ENCODE data around the gene POTEI. TPM values are rescaled to one million over a fixed set of nuclear protein-coding genes. Genes with fewer than 3 reads are reported as not detected.
"Not testable (repeated sequence)": the region's sequence is repeated elsewhere in the genome, so short reads cannot be mapped to it uniquely, and the experiment has no call there.

POTEI gene
- polyA plus RNA-seq (2013, experiment 1 of 2), result 0.05 TPM
- polyA plus RNA-seq (2013, experiment 2 of 2), result not detected

- not testable (repeated sequence) for H3K9me3 ChIP-seq (ENCODE audit: insufficient read depth, low read depth, low read length); H3K27me3 ChIP-seq (ENCODE audit: insufficient read depth, low read length); H3K4me3 ChIP-seq (ENCODE audit: low read length); H3K27ac ChIP-seq (ENCODE audit: low read depth, low read length); H3K36me3 ChIP-seq (ENCODE audit: insufficient read depth, low read length); H3K4me1 ChIP-seq (ENCODE audit: insufficient read depth, low read length); H3K9ac ChIP-seq (ENCODE audit: low read depth, low read length)
- no CpG with 5 or more reads among the region's 13 CpGs for WGBS
These were observed at the start of gene POTEI for GRCh38 chr2:130509228-130509627. Gene POTEI, minus strand, starts transcription at chr2:130509328. Its CDS starts 93 bp downstream, at chr2:130509235.

DNA sequence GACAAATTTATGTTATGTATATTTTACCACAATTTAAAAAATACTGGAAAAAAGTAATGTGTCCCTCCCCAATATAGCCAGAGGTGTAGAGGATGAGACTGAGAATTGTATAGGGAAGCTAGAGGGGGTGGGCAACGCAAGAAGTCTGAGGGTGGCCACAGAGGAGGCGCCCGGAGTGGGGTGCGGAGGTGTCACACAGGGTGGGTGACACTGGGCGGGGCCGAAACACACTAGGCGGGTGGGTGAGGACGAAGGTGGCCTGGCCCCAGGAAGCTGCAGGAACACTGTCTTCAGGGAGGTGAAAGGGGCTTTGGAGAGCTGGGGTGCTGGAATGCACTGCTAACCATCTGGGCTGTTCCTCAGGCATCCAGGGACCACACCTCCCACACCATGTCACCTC, 47.3 kb upstream of the POTEI start:
- H3K27ac ChIP-seq (ENCODE audit: low read depth, low read length), result not testable (repeated sequence)
- no CpG with 5 or more reads among the region's 8 CpGs for WGBS

GRCh38 chr2:130554178-130554577, 45.0 kb upstream of the POTEI start:
- not testable (repeated sequence) for H3K27me3 ChIP-seq (ENCODE audit: insufficient read depth, low read length); H3K9ac ChIP-seq (ENCODE audit: low read depth, low read length); H3K4me3 ChIP-seq (ENCODE audit: low read length); H3K27ac ChIP-seq (ENCODE audit: low read depth, low read length); H3K9me3 ChIP-seq (ENCODE audit: insufficient read depth, low read depth, low read length); H3K4me1 ChIP-seq (ENCODE audit: insufficient read depth, low read length); H3K36me3 ChIP-seq (ENCODE audit: insufficient read depth, low read length)
- no CpG with 5 or more reads among the region's 4 CpGs for WGBS

More for the DNA sequence above, 47.3 kb upstream of the POTEI start:
- H3K36me3 ChIP-seq (ENCODE audit: insufficient read depth, low read length); H3K9ac ChIP-seq (ENCODE audit: low read depth, low read length); H3K4me3 ChIP-seq (ENCODE audit: low read length); H3K27me3 ChIP-seq (ENCODE audit: insufficient read depth, low read length); H3K9me3 ChIP-seq (ENCODE audit: insufficient read depth, low read depth, low read length); H3K4me1 ChIP-seq (ENCODE audit: insufficient read depth, low read length): not testable (repeated sequence)

DNA sequence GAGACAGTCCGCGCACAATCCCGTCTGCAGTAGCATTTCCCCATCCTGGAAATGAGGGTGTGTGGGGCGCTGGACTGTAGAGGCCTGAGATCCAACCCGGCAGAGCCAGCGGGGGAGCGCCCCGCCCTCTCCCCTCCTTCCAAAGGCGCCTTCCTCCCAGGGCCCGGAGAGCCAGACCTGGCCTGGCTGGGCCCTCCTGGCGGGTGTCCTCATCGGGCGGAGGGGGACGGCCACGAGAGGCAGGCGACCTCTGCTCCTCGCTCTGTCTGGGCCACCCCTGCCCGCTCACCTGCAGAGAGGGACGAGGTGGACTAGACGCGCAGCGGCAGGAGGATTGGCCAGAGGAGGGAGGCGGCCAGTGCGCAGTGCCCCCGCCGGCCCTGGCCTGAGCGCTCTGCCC, 40.3 kb upstream of the POTEI start:
- H3K4me1 ChIP-seq (ENCODE audit: insufficient read depth, low read length); H3K27me3 ChIP-seq (ENCODE audit: insufficient read depth, low read length); H3K4me3 ChIP-seq (ENCODE audit: low read length); H3K9me3 ChIP-seq (ENCODE audit: insufficient read depth, low read depth, low read length); H3K36me3 ChIP-seq (ENCODE audit: insufficient read depth, low read length); H3K9ac ChIP-seq (ENCODE audit: low read depth, low read length); H3K27ac ChIP-seq (ENCODE audit: low read depth, low read length): not testable (repeated sequence)
- WGBS, result no CpG with 5 or more reads among the region's 27 CpGs

DNA sequence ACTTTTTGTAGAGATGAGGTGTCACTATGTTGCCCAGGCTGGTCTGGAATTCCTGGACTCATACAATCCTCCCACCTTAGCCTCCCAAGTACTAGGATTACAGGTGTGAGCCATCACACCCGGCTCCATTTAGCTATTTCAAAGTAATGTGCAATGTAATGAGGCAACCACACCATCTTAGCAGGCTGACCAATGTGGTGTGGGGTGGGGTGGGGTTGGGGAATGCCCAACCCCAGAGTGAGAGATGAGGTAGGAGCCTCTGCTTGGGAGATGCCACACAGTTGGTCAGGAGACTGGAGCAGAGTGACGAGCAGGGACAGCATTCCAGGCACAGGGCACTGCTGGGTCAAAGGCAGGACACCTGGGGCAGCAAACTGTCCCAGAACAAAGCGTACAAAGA, 39.3 kb upstream of the POTEI start:
- H3K36me3 ChIP-seq (ENCODE audit: insufficient read depth, low read length); H3K9me3 ChIP-seq (ENCODE audit: insufficient read depth, low read depth, low read length); H3K9ac ChIP-seq (ENCODE audit: low read depth, low read length); H3K27me3 ChIP-seq (ENCODE audit: insufficient read depth, low read length); H3K27ac ChIP-seq (ENCODE audit: low read depth, low read length); H3K4me1 ChIP-seq (ENCODE audit: insufficient read depth, low read length); H3K4me3 ChIP-seq (ENCODE audit: low read length): not testable (repeated sequence)
- WGBS, result no CpG with 5 or more reads among the region's 3 CpGs

DNA sequence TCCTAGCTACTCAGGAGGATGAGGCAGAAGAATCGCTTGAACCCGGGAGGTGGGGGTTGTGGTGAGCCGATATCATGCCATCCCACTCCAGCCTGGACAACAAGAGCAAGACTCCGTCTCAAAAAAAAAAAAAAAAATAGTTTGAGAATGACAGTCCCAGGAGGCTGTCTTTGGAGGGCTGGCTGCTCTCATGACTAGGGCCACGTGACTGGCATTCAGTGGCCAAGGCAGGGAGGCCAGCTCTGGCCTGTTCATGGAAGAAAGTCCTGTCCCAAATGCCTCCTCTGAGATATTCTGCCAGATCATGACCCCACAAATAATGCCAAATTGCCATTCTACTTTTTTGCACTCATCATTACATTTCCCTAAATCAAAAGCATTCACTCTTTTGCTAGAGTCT, 35.9 kb upstream of the POTEI start:
- no CpG with 5 or more reads among the region's 5 CpGs for WGBS
- not testable (repeated sequence) for H3K4me3 ChIP-seq (ENCODE audit: low read length); H3K9ac ChIP-seq (ENCODE audit: low read depth, low read length); H3K27ac ChIP-seq (ENCODE audit: low read depth, low read length); H3K9me3 ChIP-seq (ENCODE audit: insufficient read depth, low read depth, low read length); H3K4me1 ChIP-seq (ENCODE audit: insufficient read depth, low read length); H3K36me3 ChIP-seq (ENCODE audit: insufficient read depth, low read length); H3K27me3 ChIP-seq (ENCODE audit: insufficient read depth, low read length)

DNA sequence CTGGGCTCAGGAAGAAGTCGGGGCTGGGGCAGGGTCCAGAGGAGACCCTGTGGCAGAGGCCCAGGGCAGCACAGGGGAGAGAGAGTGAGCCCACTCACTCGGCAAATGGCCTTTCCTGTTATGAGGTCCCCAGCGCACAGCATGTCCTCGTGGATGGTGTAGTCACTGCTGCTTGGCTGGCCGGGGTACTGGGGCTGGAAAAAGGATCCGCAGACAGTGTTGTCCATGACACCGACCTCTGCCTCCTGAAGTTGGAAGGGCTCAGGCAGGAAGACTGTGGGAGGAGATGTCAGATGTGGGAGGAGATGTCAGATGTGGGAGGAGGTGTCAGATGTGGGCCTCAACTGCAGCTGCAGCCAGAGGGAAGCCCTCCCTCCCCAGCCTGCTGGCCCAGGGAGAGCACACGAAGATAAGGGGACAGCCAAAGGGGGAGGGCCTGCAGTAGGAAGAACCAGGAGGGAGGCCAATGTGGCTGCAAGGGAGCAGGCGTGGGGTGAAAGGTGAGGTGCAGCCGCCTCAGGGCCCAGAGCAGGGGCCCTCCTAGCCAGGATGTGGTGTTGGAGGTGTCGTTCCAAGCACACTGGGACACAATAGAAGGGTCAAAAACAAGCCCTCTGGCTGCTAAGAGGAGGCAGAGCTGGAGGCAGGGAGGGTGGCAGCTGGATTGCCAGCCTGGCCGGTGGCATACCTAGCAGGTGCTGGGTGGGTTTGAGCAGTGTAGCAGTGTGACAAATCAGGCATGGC, 34.8 kb upstream of the POTEI start:
- not testable (repeated sequence) for H3K9me3 ChIP-seq (ENCODE audit: insufficient read depth, low read depth, low read length); H3K4me1 ChIP-seq (ENCODE audit: insufficient read depth, low read length); H3K27me3 ChIP-seq (ENCODE audit: insufficient read depth, low read length); H3K4me3 ChIP-seq (ENCODE audit: low read length); H3K9ac ChIP-seq (ENCODE audit: low read depth, low read length); H3K27ac ChIP-seq (ENCODE audit: low read depth, low read length); H3K36me3 ChIP-seq (ENCODE audit: insufficient read depth, low read length)
- no CpG with 5 or more reads among the region's 12 CpGs for WGBS

DNA sequence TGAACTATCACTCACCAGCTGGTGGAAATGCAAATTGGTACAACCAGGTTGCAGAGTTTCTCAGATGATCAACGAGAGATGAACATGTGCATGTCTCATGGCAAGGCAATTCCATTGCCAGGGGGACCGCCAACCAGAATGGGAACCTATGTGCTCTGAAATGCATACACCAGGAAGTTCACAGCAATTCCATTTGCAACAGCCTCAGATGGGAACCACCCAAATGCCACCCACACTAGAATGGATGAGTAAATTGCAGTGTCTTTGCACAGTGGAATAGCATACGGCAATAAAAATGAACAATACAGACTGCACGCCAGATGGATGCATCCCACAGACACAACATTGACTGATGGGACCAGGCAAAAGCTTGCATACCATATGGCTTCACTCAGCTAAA, 33.7 kb upstream of the POTEI start:
- not testable (repeated sequence) for H3K4me1 ChIP-seq (ENCODE audit: insufficient read depth, low read length); H3K27me3 ChIP-seq (ENCODE audit: insufficient read depth, low read length); H3K9me3 ChIP-seq (ENCODE audit: insufficient read depth, low read depth, low read length); H3K27ac ChIP-seq (ENCODE audit: low read depth, low read length); H3K9ac ChIP-seq (ENCODE audit: low read depth, low read length); H3K36me3 ChIP-seq (ENCODE audit: insufficient read depth, low read length); H3K4me3 ChIP-seq (ENCODE audit: low read length)
- WGBS, result no CpG with 5 or more reads among the region's 4 CpGs

DNA sequence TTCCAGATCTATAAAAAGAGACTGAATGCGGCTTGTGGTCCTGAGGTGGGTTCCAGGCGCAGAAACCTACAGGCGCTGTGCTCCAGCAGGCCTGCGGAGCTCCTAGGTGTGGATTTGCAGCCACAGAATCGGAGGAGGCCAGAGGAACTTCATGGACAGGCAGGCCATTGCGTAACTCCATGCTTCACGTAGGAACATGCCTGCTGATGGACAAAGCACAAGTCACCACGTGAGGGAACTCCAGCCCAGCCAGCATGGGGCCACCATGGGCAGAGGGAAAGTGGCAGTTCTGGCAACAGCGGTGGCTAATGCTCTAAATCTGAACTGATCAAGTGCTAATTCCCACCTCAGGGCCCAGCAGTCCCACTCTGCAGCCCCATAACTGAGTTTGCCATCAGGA, 29.1 kb upstream of the POTEI start:
- no CpG with 5 or more reads among the region's 9 CpGs for WGBS
- not testable (repeated sequence) for H3K27me3 ChIP-seq (ENCODE audit: insufficient read depth, low read length); H3K4me1 ChIP-seq (ENCODE audit: insufficient read depth, low read length); H3K9me3 ChIP-seq (ENCODE audit: insufficient read depth, low read depth, low read length); H3K36me3 ChIP-seq (ENCODE audit: insufficient read depth, low read length); H3K9ac ChIP-seq (ENCODE audit: low read depth, low read length); H3K27ac ChIP-seq (ENCODE audit: low read depth, low read length); H3K4me3 ChIP-seq (ENCODE audit: low read length)

GRCh38 chr2:130536654-130537053, 27.5 kb upstream of the POTEI start:
- H3K27me3 ChIP-seq (ENCODE audit: insufficient read depth, low read length); H3K27ac ChIP-seq (ENCODE audit: low read depth, low read length); H3K4me1 ChIP-seq (ENCODE audit: insufficient read depth, low read length); H3K9me3 ChIP-seq (ENCODE audit: insufficient read depth, low read depth, low read length); H3K4me3 ChIP-seq (ENCODE audit: low read length); H3K36me3 ChIP-seq (ENCODE audit: insufficient read depth, low read length); H3K9ac ChIP-seq (ENCODE audit: low read depth, low read length): not testable (repeated sequence)
- no CpG with 5 or more reads among the region's 7 CpGs for WGBS

DNA sequence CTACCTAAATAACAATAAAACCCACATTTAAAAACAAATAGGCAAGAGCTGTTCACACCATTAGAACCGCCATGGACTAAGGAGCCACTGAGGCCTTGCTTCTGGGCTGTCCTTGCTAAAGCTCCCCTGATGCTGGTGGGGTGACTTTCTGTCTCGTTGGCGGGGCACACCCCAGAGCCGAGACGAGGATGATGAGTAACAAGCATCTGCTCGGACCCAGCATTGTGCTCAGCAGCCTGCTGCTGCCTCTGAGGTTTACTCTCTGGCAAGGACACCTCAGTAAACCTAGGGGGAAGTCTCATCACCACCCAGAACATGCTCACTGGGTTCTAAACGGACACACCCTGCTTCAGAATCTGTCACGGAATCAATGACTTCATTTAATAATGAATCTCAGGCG, 22.5 kb upstream of the POTEI start:
- H3K36me3 ChIP-seq (ENCODE audit: insufficient read depth, low read length); H3K4me3 ChIP-seq (ENCODE audit: low read length); H3K27me3 ChIP-seq (ENCODE audit: insufficient read depth, low read length); H3K9ac ChIP-seq (ENCODE audit: low read depth, low read length); H3K9me3 ChIP-seq (ENCODE audit: insufficient read depth, low read depth, low read length); H3K27ac ChIP-seq (ENCODE audit: low read depth, low read length); H3K4me1 ChIP-seq (ENCODE audit: insufficient read depth, low read length): not testable (repeated sequence)
- no CpG with 5 or more reads among the region's 9 CpGs for WGBS

- not testable (repeated sequence) for H3K4me3 ChIP-seq (ENCODE audit: low read length); H3K9me3 ChIP-seq (ENCODE audit: insufficient read depth, low read depth, low read length); H3K9ac ChIP-seq (ENCODE audit: low read depth, low read length); H3K36me3 ChIP-seq (ENCODE audit: insufficient read depth, low read length); H3K4me1 ChIP-seq (ENCODE audit: insufficient read depth, low read length); H3K27me3 ChIP-seq (ENCODE audit: insufficient read depth, low read length); H3K27ac ChIP-seq (ENCODE audit: low read depth, low read length)
- no CpG with 5 or more reads among the region's 5 CpGs for WGBS
These were observed 22.1 kb upstream of the POTEI start for GRCh38 chr2:130531225-130531624.
